SK-N-SH treated with all-trans-retinoic acid at 6 μM for 48 hours (cell line): ENCODE results near the gene FGGY.

ENCODE experiments used
- ATAC-seq: fragments of 200-7000 bp; cut with Tn5 transposase; 3 replicates; pipeline ENCODE4 v1.9.1; 2020; ENCODE audit warnings: mild to moderate bottlenecking, moderate library complexity
- ARNTL ChIP-seq: fragments of 450-650 bp; formaldehyde crosslinking; IDR thresholded peaks from 2 replicates; pipeline ENCODE4 v1.5.0; 2020; ENCODE audit warnings: low read depth, mild to moderate bottlenecking, moderate library complexity, borderline replicate concordance
- BACH2 ChIP-seq: fragments of 250-450 bp; sonication (Bioruptor Pico); IDR thresholded peaks from 2 replicates; pipeline ENCODE4 v1.9.0; 2021; ENCODE audit warnings: mild to moderate bottlenecking, borderline replicate concordance
- CSDC2 ChIP-seq: fragments of 250-450 bp; sonication (Bioruptor Pico); IDR thresholded peaks from 2 replicates; pipeline ENCODE4 v1.5.0; 2020; ENCODE audit warnings: mild to moderate bottlenecking, moderate library complexity
- ESRRG ChIP-seq: fragments of 250-450 bp; sonication (Bioruptor Pico); IDR thresholded peaks from 2 replicates; pipeline ENCODE4 v1.6.1; 2021; ENCODE audit warnings: mild to moderate bottlenecking
- GLIS3 ChIP-seq: fragments of 250-450 bp; sonication (Bioruptor Pico); IDR thresholded peaks from 2 replicates; pipeline ENCODE4 v1.5.0; 2020; ENCODE audit warnings: mild to moderate bottlenecking, moderate library complexity
- ISL1 ChIP-seq: fragments of 250-450 bp; sonication (Bioruptor Pico); IDR thresholded peaks from 2 replicates; pipeline ENCODE4 v2.1.2; 2022; ENCODE audit warnings: mild to moderate bottlenecking, moderate library complexity
- PATZ1 ChIP-seq: fragments of 250-450 bp; sonication (Bioruptor Pico); IDR thresholded peaks from 2 replicates; pipeline ENCODE4 v1.8.0; 2020; ENCODE audit warnings: mild to moderate bottlenecking, moderate library complexity, borderline replicate concordance
- POU6F1 ChIP-seq: fragments of 250-450 bp; sonication (Bioruptor Pico); IDR thresholded peaks from 2 replicates; pipeline ENCODE4 v1.8.0; 2021; ENCODE audit warnings: low read depth, mild to moderate bottlenecking, moderate library complexity, borderline replicate concordance
- PPARA ChIP-seq: fragments of 250-450 bp; sonication (Bioruptor Pico); IDR thresholded peaks from 2 replicates; pipeline ENCODE4 v1.5.0; 2020; ENCODE audit warnings: mild to moderate bottlenecking, borderline replicate concordance
- RARB ChIP-seq: fragments of 250-450 bp; sonication (Bioruptor Pico); IDR thresholded peaks from 2 replicates; pipeline ENCODE4 v1.8.0; 2021; ENCODE audit warnings: mild to moderate bottlenecking, moderate library complexity
- SNAI2 ChIP-seq: fragments of 250-450 bp; sonication (Bioruptor Pico); IDR thresholded peaks from 2 replicates; pipeline ENCODE4 v1.5.0; 2020; ENCODE audit warnings: mild to moderate bottlenecking, moderate library complexity
- TCF4 ChIP-seq: fragments of 250-450 bp; sonication (Bioruptor Pico); IDR thresholded peaks from 2 replicates; pipeline ENCODE4 v1.8.0; 2021; ENCODE audit warnings: mild to moderate bottlenecking, moderate library complexity, borderline replicate concordance
- TOX ChIP-seq: fragments of 250-450 bp; sonication (Bioruptor Pico); IDR thresholded peaks from 2 replicates; pipeline ENCODE4 v1.8.0; 2021; ENCODE audit warnings: mild to moderate bottlenecking, moderate library complexity, borderline replicate concordance
- TSHZ2 ChIP-seq: fragments of 250-450 bp; sonication (Bioruptor Pico); IDR thresholded peaks from 2 replicates; pipeline ENCODE4 v1.5.0; 2020; ENCODE audit warnings: mild to moderate bottlenecking, moderate library complexity
- ZFP3 ChIP-seq: fragments of 250-450 bp; sonication (Bioruptor Pico); IDR thresholded peaks from 2 replicates; pipeline ENCODE4 v1.5.0; 2020; ENCODE audit warnings: mild to moderate bottlenecking, moderate library complexity
- ZFP30 ChIP-seq: fragments of 450-650 bp; formaldehyde crosslinking; IDR thresholded peaks from 2 replicates; pipeline ENCODE4 v1.5.0; 2022; ENCODE audit warnings: mild to moderate bottlenecking, moderate library complexity
- ZNF565 ChIP-seq: fragments of 450-650 bp; formaldehyde crosslinking; conservative IDR thresholded peaks from 2 replicates; pipeline ENCODE4 v1.5.0; 2020; ENCODE audit warnings: low read depth, mild to moderate bottlenecking, moderate library complexity
- ZNF70 ChIP-seq: fragments of 450-650 bp; formaldehyde crosslinking; IDR thresholded peaks from 2 replicates; pipeline ENCODE4 v1.5.0; 2020; ENCODE audit warnings: mild to moderate bottlenecking, moderate library complexity
- ZNF8 ChIP-seq: fragments of 450-650 bp; formaldehyde crosslinking; IDR thresholded peaks from 2 replicates; pipeline ENCODE4 v1.5.0; 2020; ENCODE audit warnings: mild to moderate bottlenecking, moderate library complexity

Gene FGGY

GRCh38 chr1:59553371-59553770 is 256.5 kb downstream of the FGGY start (continued):
- TF ChIP-seq TSHZ2 (CRISPR knock-in tag) (no peak), ARNTL (no peak)

GRCh38 chr1:59554011-59554663 is 257.2 kb downstream of the FGGY start:
- no peak for ATAC-seq
- TF ChIP-seq ESRRG (no peak), TOX (CRISPR knock-in tag) (no peak), ZNF565 (CRISPR knock-in tag) (no peak), ZFP30 (no peak), SNAI2 (CRISPR knock-in tag) (no peak), PATZ1 (CRISPR knock-in tag) (no peak), GLIS3 (CRISPR knock-in tag) (no peak), ZFP3 (CRISPR knock-in tag) (no peak), RARB (CRISPR knock-in tag) (no peak), POU6F1 (CRISPR knock-in tag) (no peak)

- no peak for ATAC-seq
- TF ChIP-seq PATZ1 (CRISPR knock-in tag) (no peak), ARNTL (no peak), PPARA (CRISPR knock-in tag) (no peak), POU6F1 (CRISPR knock-in tag) (no peak), ISL1 (CRISPR knock-in tag) (no peak), ZFP3 (CRISPR knock-in tag) (no peak), ZFP30 (no peak), ESRRG (no peak), TCF4 (CRISPR knock-in tag) (no peak), SNAI2 (CRISPR knock-in tag) (no peak), ZNF70 (CRISPR knock-in tag) (no peak), BACH2 (CRISPR knock-in tag) (no peak), ZNF8 (CRISPR knock-in tag) (no peak), GLIS3 (CRISPR knock-in tag) (no peak), CSDC2 (CRISPR knock-in tag) (no peak)
Observed at GRCh38 chr1:59554752-59555151, 257.9 kb downstream of the FGGY start.
